ENCODE results near the gene AMACR. TPM values are rescaled to one million over a fixed set of nuclear protein-coding genes. Genes with fewer than 3 reads are reported as not detected.

AMACR gene
- total and polyA plus RNA-seq, 10 donors, result 3.1 to 9.9 (median 8.9) TPM

DNA sequence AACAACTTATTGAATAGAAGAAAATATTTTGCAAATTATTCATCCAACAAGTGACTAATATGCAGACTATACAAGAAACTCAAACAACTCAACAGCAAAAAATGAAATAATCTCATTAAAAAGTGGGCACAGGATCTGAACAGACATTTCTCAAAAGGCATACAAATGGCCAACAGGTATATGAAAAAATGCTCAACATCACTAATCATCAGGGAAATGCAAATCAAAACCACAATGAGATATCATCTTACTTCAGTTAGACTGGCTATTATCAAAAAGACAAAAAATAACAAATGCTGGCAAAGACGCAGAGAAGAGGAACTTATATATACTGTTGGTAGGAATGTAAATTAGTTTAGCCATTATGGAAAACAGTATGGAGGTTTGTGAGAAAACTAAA lies 1.8 kb upstream of the AMACR start:
- peaks cover 5 to 31% (median 20%) of the 10 kb centered on the region in 6 donors for H3K4me1 ChIP-seq
- no peaks in the 10 kb centered on the region for H3K27me3 ChIP-seq (replicated peaks in 1 of 7)
- 29 to 53% (median 34%) methylated on average over 1 of the region's 1 CpG for WGBS, 5 donors
- no peak for TF ChIP-seq POLR2A (IDR thresholded peaks at IDR 0.05)
- no peak for TF ChIP-seq POLR2AphosphoS5 (IDR thresholded peaks at IDR 0.05)
- TF ChIP-seq, protein P1, sequence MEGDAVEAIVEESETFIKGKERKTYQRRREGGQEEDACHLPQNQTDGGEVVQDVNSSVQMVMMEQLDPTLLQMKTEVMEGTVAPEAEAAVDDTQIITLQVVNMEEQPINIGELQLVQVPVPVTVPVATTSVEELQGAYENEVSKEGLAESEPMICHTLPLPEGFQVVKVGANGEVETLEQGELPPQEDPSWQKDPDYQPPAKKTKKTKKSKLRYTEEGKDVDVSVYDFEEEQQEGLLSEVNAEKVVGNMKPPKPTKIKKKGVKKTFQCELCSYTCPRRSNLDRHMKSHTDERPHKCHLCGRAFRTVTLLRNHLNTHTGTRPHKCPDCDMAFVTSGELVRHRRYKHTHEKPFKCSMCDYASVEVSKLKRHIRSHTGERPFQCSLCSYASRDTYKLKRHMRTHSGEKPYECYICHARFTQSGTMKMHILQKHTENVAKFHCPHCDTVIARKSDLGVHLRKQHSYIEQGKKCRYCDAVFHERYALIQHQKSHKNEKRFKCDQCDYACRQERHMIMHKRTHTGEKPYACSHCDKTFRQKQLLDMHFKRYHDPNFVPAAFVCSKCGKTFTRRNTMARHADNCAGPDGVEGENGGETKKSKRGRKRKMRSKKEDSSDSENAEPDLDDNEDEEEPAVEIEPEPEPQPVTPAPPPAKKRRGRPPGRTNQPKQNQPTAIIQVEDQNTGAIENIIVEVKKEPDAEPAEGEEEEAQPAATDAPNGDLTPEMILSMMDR (IDR thresholded peaks at IDR 0.05 in 8 of 11, conservative IDR thresholded peaks at IDR 0.05 in 3 of 11), result no peak
- DNase-seq, result no peak
- H3K27ac ChIP-seq, result no peak overlapping the region
- H3K4me3 ChIP-seq, result no peak overlapping the region
- H3K36me3 ChIP-seq, result peaks cover 0 to 8% (median 3%) of the 10 kb centered on the region in 6 donors
- intact Hi-C loops (cut with DNase I; ENCODE audit: low total_unique reads), result no loop called here
- no peaks in the 10 kb centered on the region for H3K9me3 ChIP-seq

DNA sequence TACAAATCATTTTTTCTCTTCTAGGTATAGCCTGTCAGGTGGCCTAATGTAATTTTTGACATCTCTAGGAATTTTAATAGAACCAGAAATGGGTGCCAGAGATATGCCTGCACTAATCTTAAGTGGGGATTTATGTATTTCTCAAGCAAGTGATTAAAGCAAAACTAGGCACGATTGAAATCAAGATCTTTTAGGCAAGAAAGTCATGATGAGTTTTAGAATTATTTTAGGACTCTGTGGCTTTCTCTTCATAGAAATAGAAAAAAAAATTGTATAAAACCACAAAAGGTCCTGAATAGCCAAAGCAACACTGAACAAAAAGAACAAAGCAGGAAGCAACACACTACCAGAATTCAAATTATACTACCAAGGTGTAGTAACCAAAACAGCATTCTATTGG lies 952 bp upstream of the AMACR start:
- peak overlapping the region; percentile 87 to 96 (median 94) for H3K27ac ChIP-seq
- intact Hi-C loops (cut with DNase I; ENCODE audit: low total_unique reads), result no loop called here

DNA sequence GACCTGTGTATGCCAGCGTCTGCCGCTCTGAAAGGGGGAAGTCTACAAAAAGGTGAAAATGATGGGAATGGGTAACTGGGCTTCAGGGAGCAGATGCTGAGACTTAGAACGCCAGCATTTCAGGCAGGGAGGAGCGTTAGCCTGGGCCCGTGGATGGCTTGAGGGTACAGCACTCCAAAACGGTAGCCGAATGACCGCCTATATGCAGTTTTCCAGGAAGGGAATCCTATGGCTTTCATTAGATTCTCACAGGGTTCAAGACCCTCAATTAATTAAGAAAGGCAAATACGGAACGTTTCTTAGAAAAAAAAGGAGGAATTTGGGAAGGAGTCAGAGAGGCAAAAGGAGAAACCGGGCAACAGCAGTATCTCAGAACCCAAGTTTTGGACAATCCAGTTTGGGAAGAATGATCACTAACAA lies 639 bp downstream of the AMACR start:
- intact Hi-C loops (cut with DNase I; ENCODE audit: low total_unique reads), result no loop called here

More for the DNA sequence above, 952 bp upstream of the AMACR start:
- peaks cover 5 to 31% (median 20%) of the 10 kb centered on the region in 6 donors for H3K4me1 ChIP-seq
- TF ChIP-seq POLR2A (IDR thresholded peaks at IDR 0.05) (no peak), POLR2AphosphoS5 (IDR thresholded peaks at IDR 0.05) (no peak)
- TF ChIP-seq, protein P1 (IDR thresholded peaks at IDR 0.05 in 8 of 11, conservative IDR thresholded peaks at IDR 0.05 in 3 of 11), result no peak
- peaks cover 0 to 17% (median 6%) of the 10 kb centered on the region in 6 donors for H3K36me3 ChIP-seq
- H3K27me3 ChIP-seq (replicated peaks in 1 of 7), result no peaks in the 10 kb centered on the region
- 0 to 12% (median 5%) methylated on average over 1 of the region's 1 CpG for WGBS, 5 donors
- no peak for DNase-seq
- no peaks in the 10 kb centered on the region for H3K9me3 ChIP-seq
- H3K4me3 ChIP-seq, result peak overlapping the region; percentile 59 to 91 (median 80)

DNA sequence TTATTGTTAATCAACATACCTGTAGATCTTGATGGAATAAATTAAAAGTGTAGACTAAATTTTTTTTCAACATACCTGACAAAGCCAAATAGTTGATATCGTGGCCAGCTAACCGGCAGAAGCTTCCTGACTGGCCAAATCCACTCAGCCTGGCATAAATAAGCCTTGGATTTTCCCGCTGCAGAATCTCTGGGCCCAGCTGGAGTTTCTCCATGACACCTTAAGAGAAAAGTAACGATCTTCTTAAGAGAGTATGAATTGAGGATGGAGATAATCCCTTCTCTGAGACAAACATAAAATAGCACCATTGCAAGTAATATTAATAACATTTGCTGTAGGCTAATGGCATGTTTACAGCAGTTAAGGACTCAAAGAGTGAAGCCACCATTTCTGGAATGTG lies 2.2 kb downstream of the AMACR start:
- Histone ChIP-seq H3K9me3 (no peaks in the 10 kb centered on the region), H3K27me3 (replicated peaks in 1 of 7) (no peaks in the 10 kb centered on the region), H3K27ac (no peak overlapping the region), H3K36me3 (peaks cover 0 to 44% (median 15%) of the 10 kb centered on the region in 6 donors), H3K4me3 (no peak overlapping the region), H3K4me1 (peaks cover 5 to 31% (median 20%) of the 10 kb centered on the region in 6 donors)
- WGBS, 5 donors, result 92 to 98% (median 96%) methylated on average over 4 of the region's 4 CpGs
- DNase-seq, result no peak
- TF ChIP-seq POLR2AphosphoS5 (IDR thresholded peaks at IDR 0.05) (no peak), POLR2A (IDR thresholded peaks at IDR 0.05) (no peak)
- TF ChIP-seq, protein P1 (IDR thresholded peaks at IDR 0.05 in 8 of 11, conservative IDR thresholded peaks at IDR 0.05 in 3 of 11), result no peak
- intact Hi-C loops (cut with DNase I; ENCODE audit: low total_unique reads), result no loop called here

More for the DNA sequence above, 639 bp downstream of the AMACR start:
- H3K4me1 ChIP-seq, result peaks cover 5 to 31% (median 20%) of the 10 kb centered on the region in 6 donors
- WGBS, 5 donors, result 4 to 8% (median 7%) methylated on average over 11 of the region's 11 CpGs
- H3K27me3 ChIP-seq (replicated peaks in 1 of 7), result no peaks in the 10 kb centered on the region
- H3K36me3 ChIP-seq, result peaks cover 0 to 32% (median 10%) of the 10 kb centered on the region in 6 donors
- peak; percentile 75 for DNase-seq
- H3K9me3 ChIP-seq, result no peaks in the 10 kb centered on the region
- TF ChIP-seq, protein P1 (IDR thresholded peaks at IDR 0.05 in 8 of 11, conservative IDR thresholded peaks at IDR 0.05 in 3 of 11), result no peak
- TF ChIP-seq POLR2A (IDR thresholded peaks at IDR 0.05) (no peak), POLR2AphosphoS5 (IDR thresholded peaks at IDR 0.05) (no peak)
- H3K27ac ChIP-seq, result peak overlapping the region; percentile 87 to 96 (median 94)
- H3K4me3 ChIP-seq, result peak overlapping the region; percentile 59 to 91 (median 80)
